Right cardiac atrium (tissue), 5 donors: ENCODE results near the gene TMEM129. TPM values are rescaled to one million over a fixed set of nuclear protein-coding genes. Genes with fewer than 3 reads are reported as not detected.
A peak's percentile ranks its signal among the peaks of the same experiment; 100 is the strongest.
"Not testable (repeated sequence)": the region's sequence is repeated elsewhere in the genome, so short reads cannot be mapped to it uniquely, and the experiment has no call there.

Source experiments
- ATAC-seq, 2 donors: fragments of 200-7000 bp; cut with Tn5 transposase; one replicate each; pipeline versions ENCODE4 v1.8.0 to v1.9.1; 2020; ENCODE audit warnings: moderate library complexity in 2 of 2, mild to moderate bottlenecking in 1 of 2
- DNase-seq, 3 donors: peaks; one replicate each; pipeline ENCODE4 v3.0.0-alpha.2; 2020
- H3K27ac ChIP-seq: one replicate; pipeline ENCODE4 v1.5.1; 2013; ENCODE audit warnings: mild to moderate bottlenecking, low read length, control low read depth, moderate library complexity
- H3K27me3 ChIP-seq: one replicate; pipeline ENCODE4 v1.6.1; 2013; ENCODE audit not compliant: control insufficient read depth, insufficient read depth
- H3K4me1 ChIP-seq: one replicate; pipeline ENCODE4 v1.6.1; 2013; ENCODE audit warnings: low read length; ENCODE audit not compliant: control insufficient read depth, insufficient read depth
- H3K4me3 ChIP-seq: one replicate; pipeline ENCODE4 v1.5.1; 2013; ENCODE audit warnings: low read length, control low read depth
- H3K9me3 ChIP-seq: one replicate; pipeline ENCODE4 v1.6.1; 2013; ENCODE audit warnings: low read length; ENCODE audit not compliant: control insufficient read depth
- WGBS: extraction: QIAGEN DNeasy Blood & Tissue Kit; methylation state at CpG from one replicate; pipeline ENCODE4 v1.1.7; 2013; 5-methylcytosine and 5-hydroxymethylcytosine counted together
- intact Hi-C, 4 donors: fragments of 100-400 bp; cut with DNase I; formaldehyde crosslinking; loops; one replicate each; pipeline versions ENCODE4 v1.11.0 to v1.14.0; 2022 to 2023
- polyA plus RNA-seq: library from polyadenylated mRNA; stranded (reverse); fragments of 200-250 nt; gene quantifications from one replicate; pipeline ENCODE4 v1.2.3, GENCODE V29; 2013
- total RNA-seq, 4 donors: library from RNA; stranded (reverse); fragmentation: NEBNext Ultra II Directional; extraction: Animal tissue kit (Norgen Biotek cat#: 25700); gene quantifications; one replicate each; pipeline ENCODE4 v1.2.1, GENCODE V29; 2021
- donor health status: healthy with polysubstance abuse.
- donor health status: DM: no; HTN: yes; CAD: no.
- donor health status: DM: no; HTN: no; CAD: no.
- donor health status: DM: no; HTN: yes; CAD: no; lungs with severe emphysema.
- donor health status: DM: yes; HTN: yes; CAD: no.

TMEM129 gene
- total and polyA plus RNA-seq, 5 donors: 43.0 to 59.2 (median 49.0) TPM

DNA sequence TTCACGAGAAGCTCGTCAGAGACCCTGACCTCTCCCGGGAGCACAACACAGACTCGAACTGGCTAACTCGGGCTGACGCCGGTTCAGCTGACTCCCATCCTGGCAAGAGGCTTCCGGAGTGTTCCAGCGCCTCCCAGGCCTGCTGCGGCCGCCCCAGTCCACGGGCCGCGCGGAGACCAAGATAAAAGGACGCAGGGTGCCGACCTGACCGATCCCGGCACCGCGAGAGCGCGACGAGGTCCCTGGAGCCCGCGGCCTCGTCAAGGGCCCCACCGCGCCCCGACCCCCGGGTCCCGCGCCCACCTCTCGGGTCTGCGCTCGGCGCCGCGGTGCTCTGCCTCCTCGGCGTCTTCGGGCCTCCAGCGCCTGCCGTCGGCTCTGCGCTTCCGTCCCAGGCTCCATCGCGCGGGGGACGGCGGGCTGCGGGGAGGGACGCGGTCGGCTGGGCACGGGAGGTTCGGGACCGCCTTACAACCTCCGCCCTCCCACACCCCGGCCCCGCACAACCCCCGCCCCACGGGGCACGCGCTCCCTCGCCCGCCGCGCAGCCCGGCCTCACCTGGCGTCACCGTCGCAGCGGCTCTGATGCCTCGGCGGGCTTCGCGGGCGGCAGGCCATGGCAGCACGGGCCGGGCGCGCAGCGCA is 9.4 kb downstream of the TMEM129 start:
- Histone ChIP-seq H3K27ac (peak overlapping the region; percentile 91), H3K27me3 (no peaks in the 10 kb centered on the region), H3K4me3 (peak overlapping the region; percentile 56), H3K9me3 (no peaks in the 10 kb centered on the region), H3K4me1 (peaks cover 9% of the 10 kb centered on the region)
- ATAC-seq (peak; percentile 34), DNase-seq (peak; percentile 60 to 81 (median 80))
- WGBS: under 1% methylated on average over 85 of the region's 85 CpGs
- intact Hi-C loops: no loop called here

DNA sequence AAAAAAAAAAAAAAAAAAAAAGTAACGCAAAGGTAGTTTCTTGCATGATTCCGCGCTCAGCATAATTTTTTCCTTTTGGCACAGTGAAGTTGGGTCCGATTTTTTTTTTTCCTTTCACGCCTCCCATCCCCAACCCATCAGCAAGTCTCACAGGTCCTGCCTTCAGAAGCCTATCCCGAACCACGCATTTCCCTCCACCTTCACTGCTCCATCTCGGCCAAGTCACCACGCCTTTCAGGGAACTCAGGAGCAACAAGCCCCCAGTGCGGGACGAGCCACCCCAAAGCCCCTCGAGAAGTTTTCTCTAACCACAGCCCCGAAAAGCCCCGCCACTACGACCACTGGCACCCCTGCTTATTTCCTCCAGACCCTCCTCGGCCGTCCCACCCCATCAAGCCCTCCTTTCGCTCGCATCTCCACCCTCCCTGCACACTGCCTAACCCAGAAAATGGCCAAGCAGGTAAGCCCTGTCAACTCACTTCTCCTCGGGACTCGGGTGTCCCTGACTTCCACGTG is 10.0 kb downstream of the TMEM129 start:
- Histone ChIP-seq H3K9me3 (no peaks in the 10 kb centered on the region), H3K27ac (peak overlapping the region; percentile 91), H3K27me3 (no peaks in the 10 kb centered on the region), H3K4me3 (peak overlapping the region; percentile 56), H3K4me1 (peaks cover 9% of the 10 kb centered on the region)
- ATAC-seq: no peak
- WGBS: 12% methylated on average over 22 of the region's 22 CpGs
- DNase-seq: no peak
- intact Hi-C loops: no loop called here

DNA sequence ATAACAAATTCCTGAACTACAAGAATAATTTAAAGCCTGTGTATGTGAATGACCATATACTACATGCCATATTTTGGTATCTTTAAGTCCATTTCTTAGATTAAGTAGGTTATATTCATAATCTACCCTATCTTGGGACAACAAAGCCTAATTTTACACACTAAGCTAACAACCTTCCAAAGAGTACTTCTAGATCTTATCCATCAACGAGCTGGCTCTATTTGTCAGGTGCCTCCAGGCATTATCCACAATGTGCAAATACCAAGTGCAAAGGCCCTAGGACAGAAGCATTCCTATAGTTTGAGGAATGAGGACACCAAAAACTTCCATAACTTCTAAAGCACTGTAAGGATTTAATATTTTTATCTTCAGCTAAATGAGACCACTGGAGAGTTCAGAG is 12.5 kb downstream of the TMEM129 start:
- Histone ChIP-seq H3K4me1 (peaks cover 9% of the 10 kb centered on the region), H3K4me3 (no peak overlapping the region), H3K9me3 (no peaks in the 10 kb centered on the region), H3K27me3 (no peaks in the 10 kb centered on the region), H3K27ac (no peak overlapping the region)
- WGBS: 33% methylated on average over 1 of the region's 1 CpG
- ATAC-seq (no peak), DNase-seq (no peak)
- intact Hi-C loops: loop anchor here in 1 of 4 donors (2.0 kb wide), 1 partner anchor 16 kb away; no protein-coding TSS in a partner anchor

DNA sequence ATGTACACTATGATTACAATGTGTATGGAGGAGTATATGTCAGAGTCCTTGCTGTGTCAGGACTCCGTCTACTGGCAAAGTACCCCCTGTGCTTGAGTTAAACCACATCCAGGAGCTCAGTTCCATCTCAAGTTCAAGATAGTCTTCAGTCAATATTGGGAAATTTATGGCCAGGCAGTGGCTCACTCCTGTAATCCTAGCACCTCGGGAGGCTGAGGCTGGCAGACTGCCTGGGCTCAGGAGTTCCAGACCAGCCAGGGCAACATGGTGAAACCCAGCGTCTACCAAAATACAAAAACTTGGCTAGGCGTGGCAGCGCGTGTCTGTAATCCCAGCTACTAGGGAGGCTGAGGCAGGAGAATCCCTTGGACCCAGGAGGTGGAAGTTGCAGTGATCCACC is 14.8 kb downstream of the TMEM129 start:
- WGBS: 93% methylated on average over 6 of the region's 6 CpGs
- Histone ChIP-seq H3K4me3 (no peak overlapping the region), H3K4me1 (peaks cover 4% of the 10 kb centered on the region), H3K9me3 (no peaks in the 10 kb centered on the region), H3K27ac (no peak overlapping the region), H3K27me3 (no peaks in the 10 kb centered on the region)
- intact Hi-C loops: no loop called here
- no peak for DNase-seq
- no peak for ATAC-seq

DNA sequence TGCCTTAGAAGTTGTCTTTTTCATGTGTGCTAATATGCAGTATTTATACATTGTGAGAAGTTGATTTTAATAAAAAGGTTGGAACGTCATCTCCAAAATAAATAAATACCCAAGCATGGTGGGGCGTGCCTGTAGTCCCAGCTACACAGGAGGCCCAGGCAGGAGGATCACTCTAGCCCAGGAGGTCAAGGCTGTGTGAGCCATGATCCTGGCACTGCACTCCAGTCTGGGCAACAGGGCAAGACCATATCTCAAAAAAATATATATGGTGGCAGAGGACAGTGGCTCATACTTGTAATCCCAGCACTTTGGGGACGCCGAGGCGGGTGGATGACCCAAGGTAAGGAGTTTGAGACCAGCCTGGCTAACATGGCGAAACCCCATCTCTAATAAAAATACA is 15.4 kb downstream of the TMEM129 start:
- Histone ChIP-seq H3K9me3 (no peaks in the 10 kb centered on the region), H3K27ac (no peak overlapping the region), H3K4me1 (no peaks in the 10 kb centered on the region), H3K4me3 (no peak overlapping the region), H3K27me3 (no peaks in the 10 kb centered on the region)
- WGBS: 98% methylated on average over 6 of the region's 6 CpGs
- DNase-seq (no peak), ATAC-seq (no peak)
- intact Hi-C loops: no loop called here

DNA sequence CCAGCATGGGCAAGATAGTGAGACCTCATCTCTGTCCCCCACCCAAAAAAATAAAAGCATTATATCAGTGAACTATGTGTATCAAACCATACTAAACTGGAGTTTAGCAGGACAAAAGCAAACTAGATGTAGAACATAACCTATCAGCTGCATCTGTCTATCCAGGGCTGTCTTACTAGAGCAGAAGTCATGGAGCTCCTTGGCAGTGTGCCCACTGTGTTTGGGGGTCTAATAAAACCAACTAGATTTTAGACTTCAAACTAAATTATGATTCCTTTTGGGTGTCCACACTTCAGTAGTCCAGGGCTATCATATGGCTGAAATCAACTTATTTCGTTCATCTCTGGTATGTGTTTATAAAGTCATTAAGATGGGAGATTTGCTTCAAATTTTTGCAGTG is 17.3 kb downstream of the TMEM129 start:
- intact Hi-C loops: no loop called here
- H3K9me3 ChIP-seq: no peaks in the 10 kb centered on the region

DNA sequence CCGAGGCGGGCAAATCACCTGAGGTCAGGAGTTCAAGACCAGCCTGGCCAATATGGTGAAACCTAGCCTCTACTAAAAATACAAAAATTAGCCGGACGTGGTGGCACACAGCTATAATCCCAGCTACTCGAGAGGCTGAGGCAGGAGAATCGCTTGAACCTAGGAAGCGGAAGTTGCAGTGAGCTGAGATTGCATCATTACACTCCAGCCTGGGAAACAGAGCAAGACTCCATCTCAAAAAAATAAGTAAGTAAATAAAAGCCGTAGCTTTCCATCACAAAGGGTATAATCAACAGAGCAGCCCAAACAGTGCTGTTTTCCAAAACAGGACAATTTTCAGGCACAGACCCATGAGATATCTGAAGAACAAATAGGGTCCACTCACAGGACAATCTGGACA is 19.5 kb downstream of the TMEM129 start:
- intact Hi-C loops, H3K4me1 ChIP-seq, ATAC-seq, H3K4me3 ChIP-seq, DNase-seq, H3K27ac ChIP-seq, H3K27me3 ChIP-seq, H3K9me3 ChIP-seq: not testable (repeated sequence)
- 83% methylated on average over 8 of the region's 8 CpGs for WGBS

More for the DNA sequence above, 17.3 kb downstream of the TMEM129 start:
- Histone ChIP-seq H3K27me3 (no peaks in the 10 kb centered on the region), H3K4me1 (no peaks in the 10 kb centered on the region), H3K27ac (no peak overlapping the region), H3K4me3 (no peak overlapping the region)
- 87% methylated on average over 1 of the region's 1 CpG for WGBS
- DNase-seq (no peak), ATAC-seq (no peak)

DNA sequence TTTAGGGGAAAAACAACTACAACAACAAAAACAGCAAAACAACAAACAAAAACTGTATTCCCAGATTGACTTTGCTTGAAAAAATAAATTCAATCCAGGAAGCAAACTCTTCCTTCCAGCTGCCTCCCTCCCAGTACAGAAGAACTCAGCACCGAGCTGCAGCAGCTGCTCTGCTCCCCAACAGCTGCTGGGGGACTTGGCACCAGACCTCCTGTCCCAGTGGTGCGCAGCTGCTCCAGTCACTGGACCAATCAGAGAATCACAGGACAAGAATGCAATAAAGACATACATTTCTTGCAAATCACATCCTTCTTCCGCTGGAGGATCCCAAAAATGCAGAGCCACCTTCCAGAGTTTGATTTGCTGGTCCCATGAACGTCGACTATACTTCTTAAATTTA is 25.2 kb downstream of the TMEM129 start:
- DNase-seq: no peak
- intact Hi-C loops: no loop called here
- H3K27ac ChIP-seq: no peak overlapping the region
- H3K9me3 ChIP-seq: no peaks in the 10 kb centered on the region
- no peaks in the 10 kb centered on the region for H3K4me1 ChIP-seq
- no peak overlapping the region for H3K4me3 ChIP-seq
- WGBS: 61% methylated on average over 5 of the region's 5 CpGs
- ATAC-seq: no peak
- H3K27me3 ChIP-seq: no peaks in the 10 kb centered on the region

DNA sequence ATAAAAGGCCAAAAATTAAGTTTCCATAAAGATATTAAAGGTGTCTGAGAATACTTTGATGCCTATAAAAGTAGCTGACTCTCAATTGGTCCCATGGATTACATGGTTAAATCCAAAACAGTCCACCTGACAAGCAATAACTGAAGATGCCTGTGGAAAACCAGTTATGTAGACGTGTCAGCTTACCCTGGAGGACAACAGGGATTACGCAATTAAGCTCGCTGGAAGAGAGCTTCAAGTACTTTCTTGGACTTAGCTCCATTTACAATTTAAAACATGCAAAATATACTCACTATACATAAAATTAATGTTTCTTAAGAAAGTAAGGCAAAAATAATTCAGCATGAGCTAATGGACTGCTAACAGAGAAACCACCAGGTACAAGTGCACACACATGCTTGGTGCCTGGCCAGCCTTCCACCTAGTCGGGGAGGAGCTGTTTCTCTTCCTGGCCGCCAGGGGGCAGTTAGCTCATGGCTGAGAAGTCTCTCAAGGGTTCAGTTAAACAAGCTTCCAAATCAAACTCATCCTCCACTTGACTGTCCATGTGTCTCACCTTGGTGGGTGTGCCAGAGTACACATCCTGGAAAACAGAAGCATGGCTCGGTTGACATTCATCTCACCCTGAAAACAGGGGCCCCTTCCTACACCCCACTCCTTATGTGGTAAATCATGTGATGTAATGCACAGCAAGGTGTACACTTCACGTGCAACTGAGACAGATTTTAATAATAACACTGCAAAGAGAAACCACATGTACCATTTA is 27.8 kb downstream of the TMEM129 start:
- Histone ChIP-seq H3K9me3 (no peaks in the 10 kb centered on the region), H3K4me3 (no peak overlapping the region), H3K27ac (peak overlapping the region; percentile 23), H3K27me3 (no peaks in the 10 kb centered on the region), H3K4me1 (no peaks in the 10 kb centered on the region)
- WGBS: 43% methylated on average over 7 of the region's 7 CpGs
- peak; percentile 64 to 84 (median 81) for DNase-seq
- intact Hi-C loops: loop anchor here in 3 of 4 donors (5.0 kb wide), 1 partner anchor 34 kb away; no protein-coding TSS in a partner anchor
- peak; percentile 72 to 80 for ATAC-seq

DNA sequence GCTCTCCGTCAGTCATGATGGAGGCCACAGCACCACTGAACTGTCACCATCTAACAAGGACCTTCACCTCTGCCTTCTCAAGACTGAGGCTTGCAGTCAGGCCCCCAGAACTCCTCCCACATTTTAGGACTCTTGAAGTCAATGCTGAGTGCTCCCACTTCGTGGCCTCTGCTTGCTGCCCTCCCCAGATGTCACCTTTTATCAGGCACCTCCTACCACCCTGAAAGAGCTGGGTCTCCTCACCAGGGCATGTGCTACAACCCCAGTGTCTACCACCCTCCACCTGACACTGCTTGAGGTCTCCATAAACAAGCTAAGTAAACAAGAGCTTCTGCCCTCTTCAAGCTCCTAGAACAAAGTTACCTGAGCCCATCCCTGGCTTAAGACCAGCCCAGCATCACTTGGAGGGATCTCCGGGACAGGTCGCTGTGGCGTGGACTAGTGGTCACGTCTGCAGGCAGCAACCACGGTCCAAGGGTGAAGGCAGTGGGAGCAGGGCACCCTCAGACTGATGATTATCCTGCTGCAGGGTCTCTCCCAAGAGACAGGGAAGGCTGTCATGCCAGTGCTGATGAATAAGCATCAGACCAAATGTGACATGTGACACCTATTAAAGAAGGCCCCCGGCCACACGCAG is 29.3 kb downstream of the TMEM129 start:
- ATAC-seq (no peak), DNase-seq (no peak)
- no peaks in the 10 kb centered on the region for H3K9me3 ChIP-seq
- no peak overlapping the region for H3K4me3 ChIP-seq
- WGBS: 89% methylated on average over 9 of the region's 9 CpGs
- no peaks in the 10 kb centered on the region for H3K4me1 ChIP-seq
- no peaks in the 10 kb centered on the region for H3K27me3 ChIP-seq
- H3K27ac ChIP-seq: no peak overlapping the region
- intact Hi-C loops: loop anchor here in 3 of 4 donors (5.0 kb wide), 1 partner anchor 35 kb away; no protein-coding TSS in a partner anchor

DNA sequence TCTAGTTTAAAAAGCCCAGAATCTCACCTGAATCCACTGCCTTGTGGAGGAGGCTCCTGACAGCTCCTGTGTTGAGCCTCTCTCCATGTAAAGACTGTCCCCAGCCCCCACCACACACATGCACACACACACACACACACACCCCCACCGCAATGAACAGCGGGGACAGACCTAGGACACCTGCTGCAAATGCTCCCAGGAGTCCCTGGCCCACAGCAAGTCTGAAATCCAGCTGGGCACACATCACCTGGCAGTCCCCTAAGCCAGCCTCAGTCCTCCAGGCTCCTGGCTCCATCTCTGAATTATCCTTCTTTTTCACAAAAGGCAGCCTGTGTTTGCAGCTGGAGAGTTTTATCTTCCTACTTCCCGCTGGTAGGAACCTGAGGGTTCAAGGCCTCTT is 30.4 kb downstream of the TMEM129 start:
- WGBS: 95% methylated on average over 3 of the region's 3 CpGs
- no peaks in the 10 kb centered on the region for H3K27me3 ChIP-seq
- H3K4me3 ChIP-seq: no peak overlapping the region
- ATAC-seq (no peak), DNase-seq (no peak)
- no peak overlapping the region for H3K27ac ChIP-seq
- H3K9me3 ChIP-seq: no peaks in the 10 kb centered on the region
- no peaks in the 10 kb centered on the region for H3K4me1 ChIP-seq
- intact Hi-C loops: loop anchor here in 3 of 4 donors (5.0 kb wide), 1 partner anchor 37 kb away; no protein-coding TSS in a partner anchor
